Measurements from ENCODE around the gene GPR161. TPM values are rescaled to one million over a fixed set of nuclear protein-coding genes. Genes with fewer than 3 reads are reported as not detected.

The GPR161 gene
- total and polyA plus RNA-seq, 2 of the 13 experiments (the other 11 are each of a cell fraction or from before 2014, with no cell fraction given) = 0.13 to 0.35 TPM

DNA sequence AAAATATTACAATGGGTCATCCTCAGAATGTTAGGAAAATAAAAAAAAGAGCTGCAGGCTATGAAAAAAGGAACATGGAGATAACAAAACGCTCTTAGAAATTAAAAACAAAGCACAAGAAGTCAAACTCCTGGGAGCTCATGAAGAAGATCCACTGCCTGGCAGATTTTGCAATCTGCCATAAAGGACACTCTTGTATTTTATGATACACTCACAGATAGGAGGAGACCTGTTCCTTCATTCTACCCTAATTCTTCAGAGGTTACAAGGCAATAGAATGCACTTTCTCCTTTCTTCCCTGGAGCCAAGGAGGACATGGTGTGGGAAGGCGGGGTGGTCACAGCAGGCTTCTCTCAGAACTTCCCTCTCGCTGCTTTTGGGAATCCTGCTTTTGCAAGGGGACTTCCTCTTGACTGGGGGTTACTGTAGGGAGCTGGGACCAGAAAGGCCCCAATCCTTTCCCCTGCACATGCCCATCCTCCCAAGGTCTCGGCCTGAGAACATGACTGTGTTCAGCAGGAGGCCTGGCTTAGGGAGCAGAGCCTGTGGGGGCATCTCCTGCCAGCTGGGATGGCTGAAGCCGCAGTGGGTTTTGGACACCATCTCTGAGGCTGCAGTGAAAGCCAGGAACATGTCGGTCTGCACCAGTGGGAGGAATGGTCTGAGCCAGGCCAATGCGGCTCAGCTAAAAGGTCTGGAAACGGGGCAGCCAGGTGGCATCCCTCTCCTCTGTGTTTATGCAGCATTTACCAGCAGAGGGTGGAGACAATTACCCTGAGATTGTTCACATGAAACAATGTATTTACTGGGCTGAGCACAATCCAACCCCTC, 44.8 kb downstream of the GPR161 start (continued):
- TF ChIP-seq PITX1 (CRISPR knock-in tag; IDR thresholded peaks at IDR 0.05) (no peak), HNRNPK (IDR thresholded peaks at IDR 0.05; ENCODE audit: low read depth, low read length, poor library complexity, severe bottlenecking) (no peak)

DNA sequence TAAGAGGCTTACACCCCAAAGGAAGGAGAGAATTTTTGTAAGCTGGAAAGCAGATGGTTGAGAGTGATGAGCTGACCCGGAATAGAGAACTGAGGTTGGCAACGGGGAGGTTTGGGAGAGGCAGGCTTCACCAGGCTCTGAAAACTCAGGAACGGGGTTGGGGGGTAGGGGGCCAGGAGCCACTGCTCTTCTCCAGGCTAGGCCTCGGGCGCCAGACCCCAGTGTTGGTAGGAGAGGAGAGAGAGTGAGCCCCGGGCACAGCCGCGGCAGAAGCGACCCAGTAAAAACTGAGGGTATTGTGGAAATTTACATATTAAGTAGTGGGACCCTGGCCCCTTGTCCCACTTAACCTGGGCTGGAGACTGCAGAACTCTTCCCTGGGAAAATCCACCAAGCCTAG, 45.7 kb downstream of the GPR161 start:
- in situ Hi-C loops (cut with HindIII; ENCODE audit: extremely low pct_ligation_motif_present, low pct_unique_long_range_greater_than_20kb) = loop anchor here (5.0 kb wide), 1 partner anchor 231 kb away; no protein-coding TSS in a partner anchor
- FAIRE-seq = no peak
- no peak for DNase-seq (ENCODE audit: low spot score)
- no peak for ATAC-seq
- intact Hi-C loops (cut with micrococcal nuclease; ENCODE audit: unreplicated experiment) = loop anchor here (5.0 kb wide), 1 partner anchor 56 kb away; no protein-coding TSS in a partner anchor
- Histone ChIP-seq H4K20me1 (ENCODE audit: insufficient read depth, low read length) (no peaks in the 10 kb centered on the region), H2AFZ (ENCODE audit: low read length) (no peak overlapping the region), H3K27ac (ENCODE audit: extremely low read length, insufficient read depth, low read length) (no peak overlapping the region), H3K36me3 (replicated peaks in 1 of 2; ENCODE audit: control insufficient read depth in 1 of 2, insufficient read depth in 2 of 2, low read length in 2 of 2) (no peaks in the 10 kb centered on the region), H3K9me3 (ENCODE audit: low read length) (no peaks in the 10 kb centered on the region), H3K27me3 (ENCODE audit: control insufficient read depth in 1 of 2, insufficient read depth in 2 of 2, low read length in 2 of 2) (0 out of 5 replicates have a peak, but pooled peaks cover 2 to 4% of the 10 kb centered on the region in 2 experiments), H3K4me2 (ENCODE audit: low read depth, low read length) (no peak overlapping the region), H3K79me2 (ENCODE audit: insufficient read depth, low read length) (no peaks in the 10 kb centered on the region), H3K4me1 (ENCODE audit: insufficient read depth, low read length) (no peaks in the 10 kb centered on the region), H3K9ac (ENCODE audit: insufficient read depth, low read depth, low read length) (no peak overlapping the region), H3K4me3 (replicated peaks in 1 of 3; ENCODE audit: insufficient read depth in 1 of 3, low read depth in 2 of 3, low read length in 3 of 3) (no peak overlapping the region)
- no peak for TF ChIP-seq HCFC1 (IDR thresholded peaks at IDR 0.05; ENCODE audit: low read depth, low read length)
- CTCF ChIA-PET (ENCODE audit: low intra/inter-chr PET ratio, low total read pairs) = no interaction called here
- no TSS peak for BruUV-seq (replicated peaks)
- 71% methylated on average over 7 of the region's 9 CpGs for WGBS (ENCODE audit: low lambda C conversion rate)
- POLR2A ChIA-PET = no interaction called here

DNA sequence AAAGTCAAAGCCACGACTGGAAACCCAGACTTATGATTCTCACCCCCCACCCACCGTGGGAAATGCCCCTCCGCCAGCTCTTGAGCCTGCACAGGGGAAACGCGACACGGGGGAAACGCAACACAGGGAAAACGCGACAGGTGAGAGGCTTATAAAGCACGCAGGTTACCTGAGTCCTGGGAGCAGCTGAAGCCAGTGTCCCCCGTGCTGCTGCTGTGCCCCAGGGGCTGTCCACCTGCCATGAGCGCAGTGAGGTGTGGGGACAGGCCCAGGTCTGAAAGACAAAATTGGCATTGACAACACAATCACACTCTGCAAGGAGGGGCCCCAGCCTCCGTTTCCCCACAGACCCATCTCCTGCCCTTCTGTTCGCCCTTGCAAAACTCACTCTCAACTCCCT, 46.3 kb downstream of the GPR161 start:
- Histone ChIP-seq H3K27me3 (ENCODE audit: control insufficient read depth in 1 of 2, insufficient read depth in 2 of 2, low read length in 2 of 2) (0 out of 5 replicates have a peak, but pooled peaks cover 2 to 4% of the 10 kb centered on the region in 2 experiments), H3K4me3 (replicated peaks in 1 of 3; ENCODE audit: insufficient read depth in 1 of 3, low read depth in 2 of 3, low read length in 3 of 3) (no peak overlapping the region), H3K4me2 (ENCODE audit: low read depth, low read length) (no peak overlapping the region), H2AFZ (ENCODE audit: low read length) (no peak overlapping the region), H3K4me1 (ENCODE audit: insufficient read depth, low read length) (no peaks in the 10 kb centered on the region), H3K79me2 (ENCODE audit: insufficient read depth, low read length) (no peaks in the 10 kb centered on the region), H3K27ac (ENCODE audit: extremely low read length, insufficient read depth, low read length) (no peak overlapping the region), H3K9ac (ENCODE audit: insufficient read depth, low read depth, low read length) (no peak overlapping the region), H3K9me3 (ENCODE audit: low read length) (no peaks in the 10 kb centered on the region), H4K20me1 (ENCODE audit: insufficient read depth, low read length) (no peaks in the 10 kb centered on the region), H3K36me3 (replicated peaks in 1 of 2; ENCODE audit: control insufficient read depth in 1 of 2, insufficient read depth in 2 of 2, low read length in 2 of 2) (no peaks in the 10 kb centered on the region)
- FAIRE-seq (no peak), ATAC-seq (no peak), DNase-seq (ENCODE audit: low spot score) (no peak)
- WGBS (ENCODE audit: low lambda C conversion rate) = 63% methylated on average over 14 of the region's 14 CpGs
- BruUV-seq (replicated peaks) = no TSS peak
- intact Hi-C loops (cut with micrococcal nuclease; ENCODE audit: unreplicated experiment) (loop anchor here (5.0 kb wide), 1 partner anchor 57 kb away; no protein-coding TSS in a partner anchor), in situ Hi-C loops (cut with HindIII; ENCODE audit: extremely low pct_ligation_motif_present, low pct_unique_long_range_greater_than_20kb) (loop anchor here (5.0 kb wide), 1 partner anchor 232 kb away; no protein-coding TSS in a partner anchor)
- ChIA-PET CTCF (ENCODE audit: low intra/inter-chr PET ratio, low total read pairs) (no interaction called here), POLR2A (no interaction called here)
- no peak for TF ChIP-seq PHB2 (IDR thresholded peaks at IDR 0.05; ENCODE audit: partially characterized antibody)
- TF ChIP-seq, protein P1, sequence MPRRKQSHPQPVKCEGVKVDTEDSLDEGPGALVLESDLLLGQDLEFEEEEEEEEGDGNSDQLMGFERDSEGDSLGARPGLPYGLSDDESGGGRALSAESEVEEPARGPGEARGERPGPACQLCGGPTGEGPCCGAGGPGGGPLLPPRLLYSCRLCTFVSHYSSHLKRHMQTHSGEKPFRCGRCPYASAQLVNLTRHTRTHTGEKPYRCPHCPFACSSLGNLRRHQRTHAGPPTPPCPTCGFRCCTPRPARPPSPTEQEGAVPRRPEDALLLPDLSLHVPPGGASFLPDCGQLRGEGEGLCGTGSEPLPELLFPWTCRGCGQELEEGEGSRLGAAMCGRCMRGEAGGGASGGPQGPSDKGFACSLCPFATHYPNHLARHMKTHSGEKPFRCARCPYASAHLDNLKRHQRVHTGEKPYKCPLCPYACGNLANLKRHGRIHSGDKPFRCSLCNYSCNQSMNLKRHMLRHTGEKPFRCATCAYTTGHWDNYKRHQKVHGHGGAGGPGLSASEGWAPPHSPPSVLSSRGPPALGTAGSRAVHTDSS (CRISPR knock-in tag; conservative IDR thresholded peaks at IDR 0.05) = no peak
- TF ChIP-seq THAP8 (CRISPR knock-in tag; IDR thresholded peaks at IDR 0.05; ENCODE audit: borderline replicate concordance) = no peak
- no peak for TF ChIP-seq ZBTB2 (CRISPR knock-in tag; IDR thresholded peaks at IDR 0.05; ENCODE audit: low read depth)
- TF ChIP-seq HDAC1 (CRISPR knock-in tag; IDR thresholded peaks at IDR 0.05) = no peak
- TF ChIP-seq, protein P2, sequence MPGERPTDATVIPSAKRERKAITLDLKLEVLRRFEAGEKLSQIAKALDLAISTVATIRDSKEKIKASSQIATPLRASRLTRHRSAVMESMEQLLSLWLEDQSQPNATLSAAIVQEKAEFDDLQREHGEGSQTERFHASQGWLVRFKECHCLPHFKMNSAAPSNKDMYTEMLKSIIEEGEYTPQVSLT (CRISPR knock-in tag; IDR thresholded peaks at IDR 0.05; ENCODE audit: borderline replicate concordance, low read depth) = no peak
- TF ChIP-seq ARID2 (CRISPR knock-in tag; IDR thresholded peaks at IDR 0.05; ENCODE audit: borderline replicate concordance) = no peak
- no peak for TF ChIP-seq TSC22D2 (CRISPR knock-in tag; IDR thresholded peaks at IDR 0.05; ENCODE audit: borderline replicate concordance)
